ENCODE measurements around the gene AKR1C2. TPM values are rescaled to one million over a fixed set of nuclear protein-coding genes. Genes with fewer than 3 reads are reported as not detected.

Gene AKR1C2
- total RNA-seq, 1 donor from 2014 or later = 343 TPM

Other genes with a start within 250 kb of the AKR1C2 start
- gene AKR1E2, start 177.7 kb downstream of the AKR1C2 start, total RNA-seq = 10.3 TPM
- 31.4 TPM for gene AKR1C1, start 40.4 kb downstream of the AKR1C2 start, total RNA-seq
- 166 TPM for gene AKR1C3, start 90.6 kb upstream of the AKR1C2 start, total RNA-seq
- not detected for gene AKR1C8, start 181.3 kb upstream of the AKR1C2 start, total RNA-seq
- not detected for gene AKR1C4, start 193.0 kb upstream of the AKR1C2 start, total RNA-seq